HG03571 (cell line): ENCODE results near the gene ALOX5.
"Not testable (repeated sequence)": the region's sequence is repeated elsewhere in the genome, so short reads cannot be mapped to it uniquely, and the experiment has no call there.

Source experiments
- ATAC-seq: cut with Tn5 transposase; IDR thresholded peaks from one replicate; pipeline ENCODE4 v1.9.1; 2021; ENCODE audit not compliant: unreplicated experiment

Gene ALOX5

GRCh38 chr10:45404087-45404769 is 30.2 kb downstream of the ALOX5 start:
- ATAC-seq = no peak

GRCh38 chr10:45404770-45405120 is 30.7 kb downstream of the ALOX5 start:
- no peak for ATAC-seq

GRCh38 chr10:45407542-45407941 is 33.5 kb downstream of the ALOX5 start:
- no peak for ATAC-seq

GRCh38 chr10:45408421-45409319 is 34.7 kb downstream of the ALOX5 start:
- no peak for ATAC-seq

- not testable (repeated sequence) for ATAC-seq
Measured at GRCh38 chr10:45409347-45409746, 35.3 kb downstream of the ALOX5 start.

GRCh38 chr10:45409782-45410181 is 35.8 kb downstream of the ALOX5 start:
- no peak for ATAC-seq

- ATAC-seq = no peak
Measured at GRCh38 chr10:45410489-45410806, 36.4 kb downstream of the ALOX5 start.

- ATAC-seq = no peak
Measured at GRCh38 chr10:45410807-45411606, 37.0 kb downstream of the ALOX5 start.

GRCh38 chr10:45411607-45411940 is 37.6 kb downstream of the ALOX5 start:
- no peak for ATAC-seq

- not testable (repeated sequence) for ATAC-seq
Measured at GRCh38 chr10:45415062-45415461, 41.0 kb downstream of the ALOX5 start.

GRCh38 chr10:45416603-45417002 is 42.6 kb downstream of the ALOX5 start:
- no peak for ATAC-seq

- ATAC-seq = no peak
Measured at GRCh38 chr10:45417746-45418145, 43.7 kb downstream of the ALOX5 start.

GRCh38 chr10:45418417-45418848 is 44.4 kb downstream of the ALOX5 start:
- no peak for ATAC-seq

GRCh38 chr10:45418849-45419675 is 45.0 kb downstream of the ALOX5 start:
- peak; percentile 47 for ATAC-seq

- peak; percentile 11 for ATAC-seq
Measured at GRCh38 chr10:45419676-45420025, 45.6 kb downstream of the ALOX5 start.

- ATAC-seq = peak; percentile 61
Measured at GRCh38 chr10:45420453-45421192, 46.6 kb downstream of the ALOX5 start.

- ATAC-seq = no peak
Measured at GRCh38 chr10:45421221-45422097, 47.4 kb downstream of the ALOX5 start.

- ATAC-seq = no peak
Measured at GRCh38 chr10:45422207-45422865, 48.3 kb downstream of the ALOX5 start.
